Posterior vena cava (tissue), 2 donors: Measurements from ENCODE around the gene TSPEAR. TPM values are rescaled to one million over a fixed set of nuclear protein-coding genes. Genes with fewer than 3 reads are reported as not detected.

Experiments used
- DNase-seq: peaks from one replicate; pipeline ENCODE4 v3.0.0-alpha.2; 2020; ENCODE audit warnings: low spot score
- intact Hi-C, 2 donors: fragments of 100-400 bp; cut with DNase I; formaldehyde crosslinking; loops; one replicate each; pipeline versions ENCODE4 v1.14.1 to v1.14.2; 2022 to 2023
- total RNA-seq, 2 donors: library from RNA; stranded (reverse); fragmentation: NEBNext Ultra II Directional; extraction: Animal tissue kit (Norgen Biotek cat#: 25700); gene quantifications; one replicate each; pipeline ENCODE4 v1.2.1, GENCODE V29; 2021
- donor health status: DM: yes; HTN: yes; CAD: no.
- donor health status: DM: yes; HTN: yes; CAD: no.

TSPEAR gene
- total RNA-seq, 2 donors from 2014 or later, result 0.14 to 0.48 TPM

DNA sequence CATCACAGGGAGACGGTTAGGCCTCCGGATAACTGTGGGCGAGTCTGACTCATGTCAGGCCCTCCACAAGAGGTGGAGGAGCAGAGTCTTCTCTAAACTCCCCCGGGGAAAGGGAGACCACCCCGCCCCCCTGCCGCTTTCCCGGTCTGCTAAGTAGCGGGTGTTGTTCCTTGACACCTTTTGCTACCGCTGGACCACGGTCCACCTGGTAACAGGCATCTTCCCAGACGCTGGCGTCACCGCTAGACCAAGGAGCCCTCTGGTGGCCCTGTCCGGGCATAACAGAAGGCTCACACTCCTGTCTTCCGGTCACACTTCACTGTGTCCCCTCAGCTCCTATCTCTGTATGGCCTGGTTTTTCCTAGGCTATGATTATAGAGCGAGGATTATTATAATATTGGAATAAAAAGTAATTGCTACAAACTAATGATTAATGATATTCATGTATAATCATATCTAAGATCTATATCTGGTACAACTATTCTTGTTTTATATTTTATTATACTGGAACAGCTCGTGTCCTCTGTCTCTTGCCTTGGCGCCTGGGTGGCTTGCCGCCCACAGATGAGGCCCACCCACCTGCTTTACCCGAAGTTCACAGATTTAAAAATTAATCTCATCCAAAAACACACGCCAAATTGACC is 231.7 kb downstream of the TSPEAR start:
- DNase-seq, result peak; percentile 79
- intact Hi-C loops, result loop anchor here in 1 of 2 donors (1.0 kb wide), 1 partner anchor 25 kb away; no protein-coding TSS in a partner anchor

DNA sequence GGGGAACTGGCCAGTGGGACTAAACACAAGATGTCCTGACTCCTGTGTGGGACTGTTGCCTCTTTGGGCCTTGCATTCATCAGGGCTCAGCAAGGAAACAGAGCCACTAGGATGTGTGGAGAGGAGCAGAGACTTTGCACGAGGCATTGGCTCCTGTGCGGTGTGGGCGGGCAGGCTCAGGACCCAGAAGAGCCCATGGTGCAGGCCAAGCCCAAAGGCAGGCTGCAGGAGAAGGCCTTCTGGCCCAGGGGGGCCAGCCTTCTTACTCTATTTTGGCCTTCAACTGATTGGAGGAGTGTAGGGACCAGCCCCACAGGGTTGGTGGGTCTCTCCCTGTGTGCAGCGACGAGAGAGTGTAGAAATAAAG is 232.6 kb downstream of the TSPEAR start:
- peak; percentile 52 for DNase-seq
- intact Hi-C loops, result loop anchor here in 1 of 2 donors (1.0 kb wide), 1 partner anchor 26 kb away; no protein-coding TSS in a partner anchor

DNA sequence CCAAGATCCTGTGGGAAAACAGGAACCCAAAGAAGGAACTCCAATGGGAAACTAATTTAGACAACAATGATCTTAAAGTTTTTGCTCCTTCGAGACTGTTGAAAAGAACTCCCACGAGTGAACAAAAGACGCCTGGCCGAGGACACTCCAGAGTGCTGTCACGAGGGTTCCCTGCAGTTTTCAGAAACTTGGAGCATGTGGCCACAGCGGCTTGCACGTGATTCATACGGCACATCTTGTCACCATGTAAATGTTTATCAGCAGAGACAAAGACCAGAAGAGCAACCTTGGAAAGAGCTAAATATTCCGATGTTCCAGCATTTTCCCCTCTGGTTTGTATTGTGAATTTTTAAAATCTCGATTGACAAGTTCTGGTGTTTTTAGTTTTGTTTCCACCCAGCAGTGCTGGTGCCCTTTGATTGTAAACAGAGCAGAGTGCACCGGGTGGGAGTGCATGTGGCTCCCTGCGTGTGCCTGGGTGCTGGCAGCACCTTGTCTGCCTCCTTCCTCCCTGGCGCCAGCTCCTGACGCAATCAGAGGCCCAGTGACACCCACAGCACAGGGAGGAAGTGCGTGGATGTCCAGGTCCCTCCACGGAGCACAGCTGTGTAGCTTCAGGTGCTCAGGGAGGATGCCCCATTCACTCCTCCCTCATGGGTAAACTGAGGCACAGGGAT is 233.1 kb downstream of the TSPEAR start:
- intact Hi-C loops, result no loop called here
- DNase-seq, result no peak

DNA sequence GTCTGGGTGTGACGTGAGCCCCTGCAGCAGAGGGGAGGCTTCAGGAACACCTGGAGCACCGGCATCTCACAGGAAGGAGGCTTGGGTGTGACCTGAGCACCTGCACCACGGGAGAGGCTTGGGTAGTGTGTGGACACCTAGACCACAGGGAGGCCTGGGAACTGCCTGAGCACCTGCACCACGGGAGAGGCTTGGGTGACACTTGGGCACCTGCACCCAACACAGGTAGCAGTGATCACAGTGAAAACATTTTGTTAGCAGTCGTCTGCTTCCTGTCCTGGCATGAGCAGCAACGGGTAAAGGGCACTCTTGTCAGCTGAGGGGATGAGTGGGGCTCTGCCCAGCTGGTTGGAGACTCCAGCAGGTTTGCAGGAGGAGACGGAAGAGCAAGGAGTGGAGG is 233.7 kb downstream of the TSPEAR start:
- peak; percentile 63 for DNase-seq
- intact Hi-C loops, result no loop called here

DNA sequence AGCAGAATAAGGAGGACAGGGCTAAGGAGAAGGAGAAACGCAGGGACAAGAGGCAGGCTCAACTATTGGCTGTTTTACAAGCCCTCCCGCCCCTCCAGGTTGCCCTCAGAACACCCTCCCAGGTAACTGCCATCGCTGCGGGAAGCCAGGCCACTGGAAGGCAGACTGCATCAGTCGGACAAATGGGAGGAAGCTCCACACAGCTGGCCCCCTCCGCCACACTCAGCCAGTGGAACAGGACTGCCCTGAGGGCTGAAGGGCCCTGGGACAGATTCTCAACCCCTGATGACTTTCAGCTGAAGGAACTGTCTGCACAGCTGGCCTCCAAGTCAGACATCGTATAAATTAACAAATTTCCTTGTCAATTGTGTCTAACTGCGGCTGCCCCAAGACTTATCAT is 234.2 kb downstream of the TSPEAR start:
- intact Hi-C loops, result no loop called here
- peak; percentile 30 for DNase-seq

DNA sequence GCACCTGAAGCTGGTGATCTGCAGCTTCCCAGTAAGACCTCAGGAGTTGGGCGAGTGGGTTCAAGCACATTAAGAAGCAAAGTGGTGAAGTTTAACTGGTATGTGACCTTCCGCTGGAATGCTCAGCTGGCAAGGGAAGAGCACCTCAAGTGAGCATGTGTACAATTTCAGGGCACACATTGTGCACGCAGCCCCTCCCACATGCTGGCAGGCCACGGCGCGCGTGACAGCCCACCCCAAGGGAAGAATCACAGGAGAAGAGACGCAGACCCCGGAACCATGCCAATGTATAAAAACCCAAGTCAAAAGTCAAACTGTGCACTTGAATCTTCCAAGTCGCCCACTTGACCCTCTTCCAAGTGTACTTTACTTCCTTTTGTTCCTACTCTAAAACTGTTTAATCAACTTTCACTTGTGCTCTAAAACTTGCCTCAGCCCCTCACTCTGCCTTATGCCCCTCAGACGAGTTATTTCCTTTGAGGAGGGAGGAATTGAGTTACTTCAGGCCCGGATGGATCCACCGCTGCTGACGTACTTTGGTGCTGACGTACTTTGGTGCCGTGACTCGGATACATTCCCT is 236.0 kb downstream of the TSPEAR start:
- intact Hi-C loops, result no loop called here
- DNase-seq, result peak; percentile 46

DNA sequence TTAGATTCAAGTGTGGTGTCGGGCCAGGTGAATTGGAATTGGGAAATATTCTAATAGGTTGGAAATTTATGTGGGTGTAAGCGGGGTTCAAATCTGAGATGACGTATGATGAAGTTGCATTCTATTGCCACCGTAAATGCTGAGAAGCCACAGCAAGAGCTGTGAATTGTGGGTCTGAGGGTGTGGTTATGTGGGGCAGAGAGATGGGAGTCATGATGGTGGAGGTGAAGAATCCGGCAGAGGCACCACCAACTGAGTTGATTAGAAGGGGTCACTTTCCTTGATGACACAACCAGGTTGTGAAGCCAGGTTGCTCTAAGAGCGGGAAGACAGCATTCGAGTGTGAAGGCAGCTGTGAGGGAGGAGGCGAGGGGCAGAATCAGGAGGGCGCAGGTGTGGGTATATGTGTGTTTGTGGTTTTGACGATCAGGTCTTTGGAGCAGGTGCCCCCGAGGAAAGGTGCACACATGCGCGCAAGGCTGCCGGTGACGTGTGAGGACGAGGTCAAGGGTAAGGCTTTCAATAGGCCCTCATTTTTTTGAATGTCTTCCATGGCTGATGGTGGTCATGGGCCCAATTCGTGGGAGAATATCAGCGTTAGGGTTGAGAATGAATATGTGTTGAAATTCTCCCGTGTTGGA is 237.3 kb downstream of the TSPEAR start:
- intact Hi-C loops, result no loop called here
- DNase-seq, result peak; percentile 32

DNA sequence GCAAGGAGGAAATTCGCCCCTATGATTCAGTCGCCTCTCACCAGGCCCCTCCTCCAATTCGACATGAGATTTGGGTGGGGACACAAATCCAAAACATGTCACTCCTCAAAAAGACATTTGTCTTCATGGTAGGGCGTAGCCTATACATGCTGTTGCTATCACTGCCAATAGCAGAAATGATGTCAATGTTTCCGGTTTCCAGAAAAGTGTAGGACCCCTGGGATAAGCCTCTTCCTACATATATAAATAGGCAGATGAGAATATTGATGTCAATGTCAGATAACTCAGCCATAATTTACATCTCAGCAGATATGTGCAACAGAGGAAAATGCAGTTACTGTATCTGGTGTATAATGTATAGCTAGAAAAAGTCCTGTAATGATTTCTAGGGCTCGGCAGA is 239.4 kb downstream of the TSPEAR start:
- intact Hi-C loops, result no loop called here

DNA sequence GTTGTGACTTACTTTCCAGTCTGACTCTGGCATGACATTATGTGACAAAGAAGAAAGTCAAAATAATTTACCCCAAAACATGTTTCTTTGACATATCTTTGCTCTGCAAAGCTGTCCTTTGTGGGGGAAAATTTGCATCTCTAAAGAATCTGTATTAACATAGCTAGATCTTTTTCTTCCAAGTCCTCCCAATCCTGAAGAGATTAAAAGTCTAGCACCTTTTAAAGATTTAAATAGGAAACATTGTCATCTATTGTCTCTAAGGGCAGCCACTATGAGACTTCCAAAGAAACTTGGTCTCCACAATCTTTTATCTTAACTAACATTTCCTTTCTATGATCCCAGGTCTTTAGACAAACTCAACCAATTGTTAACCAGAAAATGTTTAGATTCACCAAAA is 240.0 kb downstream of the TSPEAR start:
- no peak for DNase-seq
- intact Hi-C loops, result no loop called here

More for the DNA sequence above, 239.4 kb downstream of the TSPEAR start:
- DNase-seq, result no peak

DNA sequence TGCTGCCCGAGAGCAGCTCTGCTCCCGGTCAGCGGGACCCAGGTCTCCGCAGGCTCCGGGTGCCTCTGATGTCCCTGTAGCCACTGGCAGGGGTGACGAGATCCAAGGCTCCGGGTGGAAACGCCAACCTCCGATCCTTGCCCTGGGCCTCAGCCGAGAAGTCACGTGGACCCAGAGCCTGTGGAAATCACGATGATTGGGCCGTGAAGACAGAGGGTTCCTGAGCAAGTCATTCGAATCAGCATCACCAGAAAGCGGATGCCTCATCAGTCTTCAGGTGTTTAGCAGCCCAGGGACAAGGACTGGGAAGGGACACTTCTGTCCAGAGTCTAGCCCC is 243.5 kb downstream of the TSPEAR start:
- intact Hi-C loops, result no loop called here
- peak; percentile 57 for DNase-seq

DNA sequence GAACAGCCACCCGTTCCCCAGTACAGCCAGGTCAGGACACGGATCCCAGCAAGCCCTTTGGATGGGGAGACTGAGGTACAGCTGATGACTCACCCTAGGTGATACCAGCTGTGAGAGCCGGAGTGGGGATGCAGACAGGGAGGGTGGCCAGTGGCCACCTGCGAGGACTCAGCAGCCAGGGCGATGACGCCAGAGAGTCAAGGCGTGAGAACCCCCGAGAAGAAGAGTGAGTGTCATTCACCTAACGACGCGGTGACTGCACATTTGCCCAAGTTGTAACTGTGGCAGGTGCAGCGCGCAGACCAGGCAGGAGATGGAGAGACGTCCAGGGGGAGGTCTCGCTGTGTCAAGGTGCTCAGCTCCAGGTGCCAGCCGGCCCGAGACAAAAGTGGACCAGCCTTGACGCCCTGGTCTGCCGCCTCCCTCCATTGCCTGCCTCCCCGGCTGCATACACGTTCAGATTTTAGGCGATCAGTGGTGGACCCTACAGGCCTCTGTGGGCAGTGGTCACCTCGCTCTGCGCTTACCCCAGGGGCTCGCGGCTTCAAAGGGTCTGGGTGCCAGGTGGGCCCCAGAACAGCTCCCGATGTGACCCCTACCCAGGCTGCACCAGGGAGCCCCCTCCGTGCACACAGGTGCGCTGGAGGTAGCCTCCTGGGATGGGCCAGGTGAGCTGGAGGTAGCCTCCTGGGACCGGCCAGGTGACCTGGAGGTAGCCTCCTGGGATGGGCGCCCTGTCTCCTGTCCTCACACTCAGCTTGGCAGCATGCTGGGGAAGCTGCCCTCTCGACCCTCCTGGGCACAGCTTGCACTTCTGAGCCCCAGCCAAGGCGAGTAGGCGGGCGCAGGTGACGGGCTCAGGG is 244.1 kb downstream of the TSPEAR start:
- intact Hi-C loops, result no loop called here
- peak; percentile 44 for DNase-seq

DNA sequence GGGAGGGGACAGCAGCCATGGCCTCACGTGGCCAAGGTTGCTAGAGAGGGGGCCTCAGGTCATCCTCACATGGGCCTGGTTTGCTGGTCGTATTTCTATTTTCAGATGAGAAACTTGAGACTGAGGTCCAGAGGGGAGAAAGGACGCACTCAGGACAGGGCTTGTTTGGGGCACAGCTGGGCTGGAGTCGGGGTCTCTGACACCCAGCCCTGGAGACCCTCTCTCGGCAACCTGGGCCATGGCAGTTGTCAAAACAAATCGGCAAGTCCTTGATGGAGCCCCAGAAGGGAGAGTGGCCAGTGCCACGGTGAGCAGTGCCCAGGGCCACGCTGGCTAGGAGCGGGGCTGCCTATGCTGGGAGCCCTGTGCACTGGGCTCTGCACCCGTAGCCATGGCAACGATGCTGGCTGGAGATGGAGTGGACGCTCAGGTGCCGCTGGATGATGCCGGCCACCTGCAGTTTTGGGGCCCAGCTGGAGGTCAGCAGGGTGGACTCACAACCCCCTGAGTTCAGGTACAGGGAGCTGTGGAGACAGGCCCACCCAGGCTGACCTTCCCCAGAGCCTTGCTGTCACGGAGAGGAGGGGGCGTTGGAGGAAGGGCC is 244.9 kb downstream of the TSPEAR start:
- peak; percentile 63 for DNase-seq
- intact Hi-C loops, result no loop called here

DNA sequence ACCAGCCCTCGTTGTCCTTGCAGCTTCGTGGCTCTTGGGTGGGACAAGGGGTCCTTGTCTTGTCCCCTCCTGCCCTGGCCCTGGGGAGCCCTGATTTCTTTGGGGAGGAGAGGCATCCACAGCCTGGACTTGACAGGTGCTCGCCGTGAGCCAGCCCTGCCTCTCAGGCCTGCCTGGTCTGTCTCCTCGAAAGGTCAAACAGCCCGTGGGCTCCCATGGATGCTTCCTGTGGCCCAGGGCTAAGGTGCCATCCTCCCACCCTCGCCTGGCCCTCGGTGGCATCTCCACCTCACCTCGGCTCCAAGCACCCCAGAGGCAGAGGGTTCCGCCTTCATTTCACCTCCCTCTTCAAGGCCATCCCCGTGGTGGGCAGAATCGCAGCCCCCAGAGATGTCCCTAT is 247.0 kb downstream of the TSPEAR start:
- intact Hi-C loops, result no loop called here
- DNase-seq, result peak; percentile 45

DNA sequence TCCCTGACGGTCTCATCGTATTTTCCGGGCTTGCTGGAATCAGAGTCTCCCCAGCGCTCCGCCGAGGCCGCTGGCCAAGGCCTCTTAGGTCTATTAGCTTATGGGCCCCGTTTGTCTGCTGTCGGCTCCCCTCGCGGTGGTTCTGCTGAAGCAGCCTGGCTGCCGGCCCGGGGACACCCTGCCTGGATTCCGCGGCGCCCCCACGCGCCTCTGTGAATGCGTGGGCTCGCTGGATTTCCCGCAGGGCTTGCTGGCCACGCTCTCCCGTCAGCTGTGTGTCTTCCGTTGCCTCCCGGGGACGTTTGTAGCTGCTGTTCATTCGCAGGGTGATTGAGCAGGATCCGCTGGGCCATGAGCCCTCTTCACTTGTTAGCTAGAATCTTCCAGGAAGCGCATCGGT is 247.6 kb downstream of the TSPEAR start:
- intact Hi-C loops, result no loop called here
- DNase-seq, result peak; percentile 78

DNA sequence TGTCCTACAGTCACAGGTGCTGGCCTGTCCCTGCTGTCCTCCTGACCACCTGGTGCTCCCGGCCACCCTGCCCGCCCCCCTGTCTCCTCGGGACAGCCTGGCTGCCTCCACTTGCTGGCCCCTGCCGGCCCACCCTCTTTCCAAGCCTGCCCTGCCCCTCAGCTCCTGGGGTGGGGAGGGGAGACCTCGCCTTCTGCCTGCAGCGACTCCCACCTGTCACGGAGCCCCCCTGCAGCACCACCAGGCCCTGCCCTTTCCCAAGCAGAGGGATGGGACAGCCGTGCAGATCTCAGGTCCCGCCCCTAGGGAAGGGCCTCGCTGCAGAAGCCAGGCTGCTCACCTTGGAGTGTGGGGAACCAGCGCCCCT is 248.6 kb downstream of the TSPEAR start:
- peak; percentile 72 for DNase-seq
- intact Hi-C loops, result no loop called here

DNA sequence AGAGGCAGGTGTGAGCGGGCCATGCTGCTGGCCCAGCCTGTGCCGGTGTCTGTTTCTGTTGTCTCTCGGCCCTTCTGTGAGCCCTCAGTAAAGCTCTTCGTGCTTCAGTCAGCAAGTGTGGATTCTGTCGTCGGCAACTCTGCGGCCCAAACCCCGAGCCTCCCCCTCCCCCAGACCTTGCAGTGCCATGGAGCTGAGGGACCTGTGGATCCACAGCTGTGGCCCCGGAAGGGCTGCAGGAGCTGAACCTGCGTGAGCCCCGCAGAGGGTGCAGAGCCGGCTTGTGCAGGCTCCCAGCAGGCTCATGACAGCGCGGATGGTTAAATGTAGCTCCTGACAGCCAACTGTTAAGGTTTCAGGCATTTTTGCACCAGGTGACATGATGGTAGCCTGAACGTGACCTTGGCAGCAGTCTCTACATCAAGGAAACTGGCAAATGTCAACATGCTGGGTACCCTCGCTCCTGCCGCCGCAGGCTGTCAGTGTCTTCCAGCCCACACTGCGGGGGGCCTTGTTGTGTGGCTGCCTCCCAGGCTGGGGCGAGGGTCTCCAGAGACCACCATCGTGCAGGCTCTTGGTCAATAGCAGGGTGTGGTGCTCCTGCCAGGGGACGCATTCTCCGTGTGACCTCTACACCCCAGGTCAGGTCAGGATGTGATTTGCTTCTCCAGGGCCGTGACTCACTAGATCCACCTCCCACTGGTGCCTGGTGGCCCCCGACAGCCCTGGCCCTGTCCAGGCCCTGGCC is 249.1 kb downstream of the TSPEAR start:
- DNase-seq, result peak; percentile 71
- intact Hi-C loops, result no loop called here

DNA sequence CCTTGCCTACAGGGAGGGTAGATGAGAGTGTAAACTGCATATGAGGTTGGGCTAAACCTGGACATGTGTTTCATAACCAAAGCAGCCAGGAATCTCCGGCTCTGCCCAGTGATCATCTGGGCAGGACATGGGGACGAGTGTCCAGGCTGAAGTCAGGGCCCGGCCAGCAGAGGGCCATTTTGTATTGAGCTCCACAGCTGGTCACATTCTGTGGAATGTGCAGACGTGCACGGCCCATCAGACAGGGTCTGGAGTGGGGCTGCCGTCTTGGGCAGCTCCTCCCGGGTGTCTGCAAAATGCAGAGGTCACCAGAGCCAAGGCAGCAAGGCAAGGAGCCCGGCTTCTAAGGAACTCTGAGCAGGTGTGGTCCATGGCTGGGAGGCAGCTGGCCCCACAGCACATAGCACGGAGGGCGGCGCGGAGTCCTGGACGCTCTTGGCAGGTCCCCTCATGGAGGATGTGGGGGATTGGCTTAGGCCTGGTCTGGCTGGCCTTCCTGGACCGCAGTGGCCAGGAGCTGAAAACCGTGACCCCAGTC is 249.8 kb downstream of the TSPEAR start:
- peak; percentile 64 for DNase-seq
- intact Hi-C loops, result no loop called here

DNA sequence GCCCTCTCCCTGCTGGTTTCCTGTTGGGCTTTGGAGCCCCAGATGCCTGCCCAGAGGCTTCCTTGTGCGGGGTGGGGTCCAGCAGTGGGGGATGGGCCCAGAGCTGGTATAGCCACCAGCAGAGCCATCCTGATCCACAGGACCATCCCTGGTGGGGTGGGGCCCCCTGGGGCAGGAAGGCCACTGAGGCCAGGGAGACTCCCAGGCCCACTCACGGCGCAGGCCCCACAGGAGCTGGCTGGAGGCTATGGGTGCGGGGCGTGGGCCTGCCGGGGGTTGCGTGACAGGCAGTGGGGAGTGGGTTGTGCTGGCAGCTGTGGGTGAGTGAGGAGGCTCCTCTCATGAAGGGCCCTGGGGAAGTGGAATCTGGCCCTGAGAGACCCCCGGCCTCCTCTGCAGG is 250.4 kb downstream of the TSPEAR start:
- intact Hi-C loops, result no loop called here
- peak; percentile 77 for DNase-seq
